ENCODE measurements around the gene COLGALT1. TPM values are rescaled to one million over a fixed set of nuclear protein-coding genes. Genes with fewer than 3 reads are reported as not detected.
"Not testable (repeated sequence)": the region's sequence is repeated elsewhere in the genome, so short reads cannot be mapped to it uniquely, and the experiment has no call there.

The COLGALT1 gene
- total RNA-seq, 1 donor, result 25.3 TPM

DNA sequence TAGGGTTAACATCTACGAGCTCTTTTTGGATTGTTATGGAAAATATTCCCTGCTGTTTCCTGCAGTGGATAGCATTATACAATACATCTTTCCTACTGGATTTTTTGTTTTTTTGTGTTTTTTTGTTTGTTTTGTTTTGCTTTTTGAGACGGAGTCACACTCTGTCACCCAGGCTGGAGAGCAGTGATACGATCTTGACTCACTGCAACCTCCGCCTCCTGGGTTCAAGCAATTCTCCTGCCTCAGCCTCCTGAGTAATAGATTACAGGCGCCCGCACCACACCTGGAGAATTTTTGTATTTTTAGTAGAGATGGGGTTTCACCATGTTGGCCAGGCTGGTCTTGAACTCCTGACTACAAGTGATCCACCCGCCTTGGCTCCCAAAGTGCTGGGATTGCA, 29.9 kb downstream of the COLGALT1 start:
- not testable (repeated sequence) for H3K4me1 ChIP-seq (ENCODE audit: insufficient read depth, low read length); H3K9me3 ChIP-seq (ENCODE audit: low read depth, low read length); H3K4me3 ChIP-seq (ENCODE audit: low read length); H3K27me3 ChIP-seq (ENCODE audit: insufficient read depth, low read length)

DNA sequence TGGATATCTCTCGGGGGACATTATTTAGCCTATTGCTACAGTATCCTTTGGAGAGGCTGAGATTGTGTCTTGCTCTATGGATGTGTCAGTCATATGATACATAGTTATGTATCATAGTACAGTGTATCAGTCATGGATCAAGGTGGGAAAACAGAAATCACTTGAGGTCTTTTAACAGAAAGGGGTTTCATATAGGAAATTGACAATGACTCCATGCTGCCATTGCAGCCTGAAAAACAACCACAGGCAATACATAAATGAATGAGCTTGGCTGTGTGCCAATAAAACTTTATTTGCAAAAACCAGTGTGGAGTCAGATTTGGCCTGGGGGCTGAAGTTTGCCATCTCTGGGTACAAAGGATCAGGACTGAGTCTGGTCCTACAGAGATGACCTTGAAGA, 35.4 kb downstream of the COLGALT1 start:
- Histone ChIP-seq H3K4me1 (ENCODE audit: insufficient read depth, low read length) (no peaks in the 10 kb centered on the region), H3K27me3 (ENCODE audit: insufficient read depth, low read length) (no peaks in the 10 kb centered on the region), H3K4me3 (ENCODE audit: low read length) (no peak overlapping the region), H3K9me3 (ENCODE audit: low read depth, low read length) (no peaks in the 10 kb centered on the region)

DNA sequence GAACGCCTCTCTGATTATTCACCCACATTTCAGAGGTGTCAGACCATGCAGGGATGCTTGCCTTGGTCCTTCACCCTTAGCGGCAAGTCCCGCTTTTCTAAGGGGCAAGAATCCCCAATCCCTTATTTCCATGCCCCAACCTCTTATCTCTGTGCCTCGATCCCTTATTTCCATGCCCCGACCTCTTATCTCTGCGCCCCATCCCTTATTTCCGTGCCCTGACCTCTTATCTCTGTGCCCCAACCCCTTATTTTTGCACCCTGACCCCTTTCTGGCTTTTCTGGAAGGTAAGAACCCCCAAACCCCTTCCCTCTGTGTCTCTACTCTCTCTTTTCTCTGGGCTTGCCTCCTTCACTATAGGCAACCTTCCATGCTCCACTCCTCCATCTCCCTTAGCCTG, 38.8 kb downstream of the COLGALT1 start:
- H3K4me3 ChIP-seq (ENCODE audit: low read length); H3K4me1 ChIP-seq (ENCODE audit: insufficient read depth, low read length); H3K27me3 ChIP-seq (ENCODE audit: insufficient read depth, low read length); H3K9me3 ChIP-seq (ENCODE audit: low read depth, low read length): not testable (repeated sequence)

DNA sequence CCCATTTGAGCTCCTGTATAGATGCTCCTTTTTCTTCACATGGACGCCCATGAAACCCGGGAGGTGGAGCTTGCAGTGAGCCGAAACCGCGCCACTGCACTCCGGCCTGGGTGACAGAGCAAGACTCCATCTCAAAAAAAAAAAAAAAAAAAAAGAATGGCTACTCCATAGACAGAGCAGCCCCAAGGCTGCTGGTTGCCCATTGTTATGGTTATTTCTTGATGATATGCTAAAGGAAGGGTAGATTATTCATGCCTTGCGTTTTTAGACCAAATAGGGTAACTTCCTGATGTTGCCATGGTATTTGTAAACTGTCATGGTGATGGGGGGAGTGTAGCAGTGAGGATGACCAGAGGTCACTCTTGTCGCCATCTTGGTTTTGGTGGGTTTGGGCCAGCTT, 42.6 kb downstream of the COLGALT1 start:
- H3K9me3 ChIP-seq (ENCODE audit: low read depth, low read length); H3K4me1 ChIP-seq (ENCODE audit: insufficient read depth, low read length); H3K4me3 ChIP-seq (ENCODE audit: low read length); H3K27me3 ChIP-seq (ENCODE audit: insufficient read depth, low read length): not testable (repeated sequence)

DNA sequence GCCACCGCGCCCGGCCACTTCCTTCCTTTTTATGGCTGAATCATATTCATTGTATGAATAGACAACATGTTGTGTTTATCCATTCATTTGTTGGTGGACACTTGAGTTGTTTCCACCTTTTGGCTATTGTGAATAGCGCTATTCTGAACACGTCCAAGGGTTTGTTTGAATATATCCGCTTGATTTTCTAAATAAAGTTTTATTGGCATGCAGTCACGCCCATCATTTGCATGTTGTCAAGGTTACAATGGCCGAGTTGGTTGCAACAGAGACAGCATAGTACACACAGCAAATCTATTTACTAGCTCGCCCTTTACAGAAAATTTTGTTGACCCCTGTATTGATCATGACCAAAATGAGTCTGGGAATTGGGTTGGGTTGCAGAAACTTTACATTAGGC, 43.5 kb downstream of the COLGALT1 start:
- Histone ChIP-seq H3K4me1 (ENCODE audit: insufficient read depth, low read length) (no peaks in the 10 kb centered on the region), H3K27me3 (ENCODE audit: insufficient read depth, low read length) (peaks cover 4% of the 10 kb centered on the region), H3K4me3 (ENCODE audit: low read length) (no peak overlapping the region), H3K9me3 (ENCODE audit: low read depth, low read length) (no peaks in the 10 kb centered on the region)

- Histone ChIP-seq H3K27me3 (ENCODE audit: insufficient read depth, low read length) (peaks cover 4% of the 10 kb centered on the region), H3K4me3 (ENCODE audit: low read length) (no peak overlapping the region), H3K9me3 (ENCODE audit: low read depth, low read length) (no peaks in the 10 kb centered on the region), H3K4me1 (ENCODE audit: insufficient read depth, low read length) (no peaks in the 10 kb centered on the region)
Observed at GRCh38 chr19:17599780-17600179, 44.3 kb downstream of the COLGALT1 start.

DNA sequence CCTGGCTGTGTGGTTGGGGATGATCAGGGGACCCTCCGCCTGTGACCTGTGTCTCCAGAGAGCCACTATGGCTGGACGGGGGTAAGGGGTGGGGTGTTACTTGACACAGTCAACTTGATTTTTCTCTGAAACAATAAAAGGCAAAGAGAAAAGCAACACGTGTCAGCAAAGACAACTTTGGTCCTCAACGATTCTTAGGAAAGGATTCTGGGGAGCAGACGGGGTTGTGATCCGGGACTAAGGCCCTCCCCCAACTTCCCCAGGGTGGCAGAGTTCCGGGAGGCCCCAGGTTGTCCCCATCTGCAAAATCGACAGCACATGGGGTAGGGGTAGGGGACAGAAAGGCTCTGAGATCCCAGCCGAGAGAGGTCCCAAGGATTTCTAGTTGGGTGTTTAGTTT, 46.2 kb downstream of the COLGALT1 start:
- no peaks in the 10 kb centered on the region for H3K9me3 ChIP-seq (ENCODE audit: low read depth, low read length)
- H3K4me3 ChIP-seq (ENCODE audit: low read length), result no peak overlapping the region
- peaks cover 4% of the 10 kb centered on the region for H3K27me3 ChIP-seq (ENCODE audit: insufficient read depth, low read length)
- H3K4me1 ChIP-seq (ENCODE audit: insufficient read depth, low read length), result peaks cover 12% of the 10 kb centered on the region

- Histone ChIP-seq H3K27me3 (ENCODE audit: insufficient read depth, low read length) (peaks cover 4% of the 10 kb centered on the region), H3K9me3 (ENCODE audit: low read depth, low read length) (no peaks in the 10 kb centered on the region), H3K4me1 (ENCODE audit: insufficient read depth, low read length) (peaks cover 12% of the 10 kb centered on the region), H3K4me3 (ENCODE audit: low read length) (no peak overlapping the region)
Observed at GRCh38 chr19:17602217-17602616, 46.8 kb downstream of the COLGALT1 start.

- Histone ChIP-seq H3K4me3 (ENCODE audit: low read length) (no peak overlapping the region), H3K9me3 (ENCODE audit: low read depth, low read length) (no peaks in the 10 kb centered on the region), H3K27me3 (ENCODE audit: insufficient read depth, low read length) (peaks cover 4% of the 10 kb centered on the region), H3K4me1 (ENCODE audit: insufficient read depth, low read length) (peaks cover 12% of the 10 kb centered on the region)
Observed at GRCh38 chr19:17602872-17603510, 47.5 kb downstream of the COLGALT1 start.

DNA sequence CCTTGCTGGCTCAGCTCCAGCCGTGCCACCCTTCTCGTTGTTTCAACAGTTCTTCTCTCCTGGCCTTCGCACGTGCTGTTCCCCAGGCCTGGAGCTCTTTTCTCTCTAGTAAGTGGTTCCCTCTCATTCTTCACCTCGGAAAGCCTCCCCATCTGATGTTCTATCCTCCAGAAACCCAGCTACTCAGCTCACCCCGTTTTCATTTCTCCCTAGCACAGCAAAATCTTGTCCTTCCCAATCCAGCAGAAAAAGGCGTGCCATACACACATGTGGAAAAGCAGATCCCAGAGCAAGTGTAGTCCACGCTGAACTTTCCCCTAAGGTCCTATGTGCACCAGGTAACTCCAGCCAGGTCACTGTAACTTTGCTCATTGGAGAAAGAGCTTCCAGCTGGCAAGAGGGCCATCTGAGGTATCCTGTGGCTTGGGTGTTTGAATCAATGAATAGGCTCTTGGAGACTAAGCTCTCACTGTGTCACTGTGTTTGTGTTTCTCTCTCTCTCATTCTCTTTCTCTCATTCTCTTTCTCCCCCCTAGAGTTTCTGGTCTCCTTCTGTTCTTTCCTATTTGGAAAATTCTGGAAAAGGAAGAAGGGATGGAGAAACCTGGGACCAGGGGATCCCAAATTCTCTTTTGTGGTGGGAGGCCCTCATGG, 49.0 kb downstream of the COLGALT1 start:
- H3K27me3 ChIP-seq (ENCODE audit: insufficient read depth, low read length), result peaks cover 4% of the 10 kb centered on the region
- H3K9me3 ChIP-seq (ENCODE audit: low read depth, low read length), result no peaks in the 10 kb centered on the region
- peaks cover 12% of the 10 kb centered on the region for H3K4me1 ChIP-seq (ENCODE audit: insufficient read depth, low read length)
- no peak overlapping the region for H3K4me3 ChIP-seq (ENCODE audit: low read length)

- H3K9me3 ChIP-seq (ENCODE audit: low read depth, low read length), result no peaks in the 10 kb centered on the region
- no peak overlapping the region for H3K4me3 ChIP-seq (ENCODE audit: low read length)
- peaks cover 4% of the 10 kb centered on the region for H3K27me3 ChIP-seq (ENCODE audit: insufficient read depth, low read length)
- H3K4me1 ChIP-seq (ENCODE audit: insufficient read depth, low read length), result peaks cover 12% of the 10 kb centered on the region
Observed at GRCh38 chr19:17605117-17605516, 49.7 kb downstream of the COLGALT1 start.

GRCh38 chr19:17605761-17606589, 50.5 kb downstream of the COLGALT1 start:
- peak overlapping the region; percentile 32 for H3K4me3 ChIP-seq (ENCODE audit: low read length)

DNA sequence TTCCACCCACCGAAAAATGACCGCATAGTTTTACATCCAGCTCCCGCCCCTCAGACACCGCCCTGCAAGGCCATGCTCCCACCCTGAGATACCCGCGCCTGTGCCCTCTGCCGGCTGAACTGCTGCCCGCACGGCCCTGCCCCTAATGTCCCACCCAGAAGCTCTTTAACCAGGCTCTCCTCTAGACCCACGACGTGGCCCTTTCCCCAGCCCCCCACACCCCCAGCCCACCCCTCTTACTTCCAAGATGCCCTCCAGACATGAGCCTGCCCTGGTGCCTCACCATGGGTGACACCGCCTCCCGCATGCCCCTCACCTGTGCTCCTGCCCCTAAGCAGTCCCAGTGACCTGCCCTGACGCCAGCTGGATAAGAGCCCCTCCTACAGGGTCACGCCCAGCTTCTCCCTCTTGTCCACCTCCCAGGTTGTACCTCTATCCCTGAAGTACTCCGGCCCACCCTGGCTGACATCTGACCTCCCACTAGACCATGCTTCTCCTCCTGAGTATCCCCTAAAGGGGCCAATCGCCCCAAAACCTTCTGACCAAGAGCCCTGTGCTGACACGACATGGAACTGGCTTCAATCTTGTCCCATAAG, 51.2 kb downstream of the COLGALT1 start:
- Histone ChIP-seq H3K9me3 (ENCODE audit: low read depth, low read length) (no peaks in the 10 kb centered on the region), H3K4me1 (ENCODE audit: insufficient read depth, low read length) (peaks cover 12% of the 10 kb centered on the region)

More at GRCh38 chr19:17605761-17606589, 50.5 kb downstream of the COLGALT1 start:
- H3K9me3 ChIP-seq (ENCODE audit: low read depth, low read length), result no peaks in the 10 kb centered on the region
- H3K27me3 ChIP-seq (ENCODE audit: insufficient read depth, low read length), result peaks cover 4% of the 10 kb centered on the region
- H3K4me1 ChIP-seq (ENCODE audit: insufficient read depth, low read length), result peaks cover 12% of the 10 kb centered on the region

DNA sequence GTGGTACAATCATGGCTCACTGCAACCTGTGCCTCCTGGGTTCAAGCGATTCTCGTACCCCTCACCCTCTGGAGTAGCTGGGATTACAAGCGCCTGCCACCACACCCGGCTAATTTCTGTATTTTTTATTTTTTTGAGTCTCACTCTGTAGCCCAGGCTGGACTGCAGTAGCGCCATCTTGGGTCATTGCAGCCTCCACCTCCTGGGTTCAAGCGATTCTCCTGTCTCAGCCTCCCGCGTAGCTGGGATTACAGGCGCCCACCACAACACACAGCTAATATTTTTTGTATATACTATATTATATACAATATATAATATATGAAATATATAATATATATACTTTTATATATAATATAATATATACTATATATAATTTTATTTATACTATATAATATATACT, 52.5 kb downstream of the COLGALT1 start:
- no peak overlapping the region for H3K4me3 ChIP-seq (ENCODE audit: low read length)
- H3K9me3 ChIP-seq (ENCODE audit: low read depth, low read length), result no peaks in the 10 kb centered on the region
- peaks cover 4% of the 10 kb centered on the region for H3K27me3 ChIP-seq (ENCODE audit: insufficient read depth, low read length)
- peaks cover 12% of the 10 kb centered on the region for H3K4me1 ChIP-seq (ENCODE audit: insufficient read depth, low read length)

More for the DNA sequence above, 51.2 kb downstream of the COLGALT1 start:
- peak overlapping the region; percentile 32 for H3K4me3 ChIP-seq (ENCODE audit: low read length)
- H3K27me3 ChIP-seq (ENCODE audit: insufficient read depth, low read length), result peaks cover 4% of the 10 kb centered on the region

GRCh38 chr19:17610384-17610783, 54.9 kb downstream of the COLGALT1 start:
- H3K4me3 ChIP-seq (ENCODE audit: low read length), result no peak overlapping the region
- H3K27me3 ChIP-seq (ENCODE audit: insufficient read depth, low read length), result no peaks in the 10 kb centered on the region
- H3K4me1 ChIP-seq (ENCODE audit: insufficient read depth, low read length), result peaks cover 11% of the 10 kb centered on the region
- H3K9me3 ChIP-seq (ENCODE audit: low read depth, low read length), result no peaks in the 10 kb centered on the region

Data from mononuclear cell (primary cell).